ENCODE results near the gene COL12A1. TPM values are rescaled to one million over a fixed set of nuclear protein-coding genes. Genes with fewer than 3 reads are reported as not detected.

COL12A1 gene
- total RNA-seq, 1 experiment from 2014 or later = 9.5 TPM

- no TSS peak for BruUV-seq (replicated peaks)
- no peak for DNase-seq (ENCODE audit: low spot score)
- no peak for TF ChIP-seq CTCF (conservative IDR thresholded peaks at IDR 0.05; ENCODE audit: low read depth, low read length)
- TF ChIP-seq EZH2 (IDR thresholded peaks at IDR 0.05; ENCODE audit: borderline replicate concordance, low read depth, low read length, poor library complexity, severe bottlenecking) = no peak
- intact Hi-C loops (cut with micrococcal nuclease; ENCODE audit: unreplicated experiment) = no loop called here
- no peaks in the 10 kb centered on the region for H3K9me3 ChIP-seq (ENCODE audit: low read depth, low read length, poor library complexity, severe bottlenecking)
- H3K4me1 ChIP-seq (ENCODE audit: insufficient read depth, low read length, poor library complexity, severe bottlenecking) = no peaks in the 10 kb centered on the region
- no peak overlapping the region for H3K27ac ChIP-seq (ENCODE audit: low read depth, low read length, poor library complexity, severe bottlenecking)
- no peaks in the 10 kb centered on the region for H3K27me3 ChIP-seq (replicated peaks; ENCODE audit: insufficient read depth, low read depth, low read length, poor library complexity)
- H3K4me3 ChIP-seq (ENCODE audit: low read depth, low read length, poor library complexity, severe bottlenecking) = no peak overlapping the region
- POLR2A ChIA-PET (ENCODE audit: low non-redundant PET) = no interaction called here
- CTCF ChIA-PET = no interaction called here
- no peaks in the 10 kb centered on the region for H3K36me3 ChIP-seq (ENCODE audit: insufficient read depth, low read length, poor library complexity, severe bottlenecking)
These were observed 49.5 kb downstream of the COL12A1 start for GRCh38 chr6:75156186-75156878.

GRCh38 chr6:75155631-75156030 lies 50.2 kb downstream of the COL12A1 start:
- Histone ChIP-seq H3K36me3 (ENCODE audit: insufficient read depth, low read length, poor library complexity, severe bottlenecking) (no peaks in the 10 kb centered on the region), H3K4me1 (ENCODE audit: insufficient read depth, low read length, poor library complexity, severe bottlenecking) (no peaks in the 10 kb centered on the region), H3K27ac (ENCODE audit: low read depth, low read length, poor library complexity, severe bottlenecking) (no peak overlapping the region), H3K27me3 (replicated peaks; ENCODE audit: insufficient read depth, low read depth, low read length, poor library complexity) (no peaks in the 10 kb centered on the region), H3K9me3 (ENCODE audit: low read depth, low read length, poor library complexity, severe bottlenecking) (no peaks in the 10 kb centered on the region), H3K4me3 (ENCODE audit: low read depth, low read length, poor library complexity, severe bottlenecking) (no peak overlapping the region)
- intact Hi-C loops (cut with micrococcal nuclease; ENCODE audit: unreplicated experiment) = no loop called here
- TF ChIP-seq CTCF (conservative IDR thresholded peaks at IDR 0.05; ENCODE audit: low read depth, low read length) (no peak), EZH2 (IDR thresholded peaks at IDR 0.05; ENCODE audit: borderline replicate concordance, low read depth, low read length, poor library complexity, severe bottlenecking) (no peak)
- POLR2A ChIA-PET (ENCODE audit: low non-redundant PET) = no interaction called here
- CTCF ChIA-PET = no interaction called here
- no TSS peak for BruUV-seq (replicated peaks)
- DNase-seq (ENCODE audit: low spot score) = no peak

GRCh38 chr6:75154973-75155372 lies 50.9 kb downstream of the COL12A1 start:
- CTCF ChIA-PET = no interaction called here
- H3K9me3 ChIP-seq (ENCODE audit: low read depth, low read length, poor library complexity, severe bottlenecking) = no peaks in the 10 kb centered on the region
- no peak overlapping the region for H3K27ac ChIP-seq (ENCODE audit: low read depth, low read length, poor library complexity, severe bottlenecking)
- TF ChIP-seq EZH2 (IDR thresholded peaks at IDR 0.05; ENCODE audit: borderline replicate concordance, low read depth, low read length, poor library complexity, severe bottlenecking) (no peak), CTCF (conservative IDR thresholded peaks at IDR 0.05; ENCODE audit: low read depth, low read length) (no peak)
- no peak for DNase-seq (ENCODE audit: low spot score)
- no peak overlapping the region for H3K4me3 ChIP-seq (ENCODE audit: low read depth, low read length, poor library complexity, severe bottlenecking)
- no peaks in the 10 kb centered on the region for H3K4me1 ChIP-seq (ENCODE audit: insufficient read depth, low read length, poor library complexity, severe bottlenecking)
- intact Hi-C loops (cut with micrococcal nuclease; ENCODE audit: unreplicated experiment) = no loop called here
- BruUV-seq (replicated peaks) = no TSS peak
- H3K27me3 ChIP-seq (replicated peaks; ENCODE audit: insufficient read depth, low read depth, low read length, poor library complexity) = no peaks in the 10 kb centered on the region
- no peaks in the 10 kb centered on the region for H3K36me3 ChIP-seq (ENCODE audit: insufficient read depth, low read length, poor library complexity, severe bottlenecking)
- POLR2A ChIA-PET (ENCODE audit: low non-redundant PET) = no interaction called here
